GM19455 (cell line): Measurements from ENCODE around the gene RAD51B.

Source experiments
- ATAC-seq: cut with Tn5 transposase; IDR thresholded peaks from one replicate; pipeline ENCODE4 v1.9.1; 2021; ENCODE audit not compliant: unreplicated experiment

RAD51B gene

DNA sequence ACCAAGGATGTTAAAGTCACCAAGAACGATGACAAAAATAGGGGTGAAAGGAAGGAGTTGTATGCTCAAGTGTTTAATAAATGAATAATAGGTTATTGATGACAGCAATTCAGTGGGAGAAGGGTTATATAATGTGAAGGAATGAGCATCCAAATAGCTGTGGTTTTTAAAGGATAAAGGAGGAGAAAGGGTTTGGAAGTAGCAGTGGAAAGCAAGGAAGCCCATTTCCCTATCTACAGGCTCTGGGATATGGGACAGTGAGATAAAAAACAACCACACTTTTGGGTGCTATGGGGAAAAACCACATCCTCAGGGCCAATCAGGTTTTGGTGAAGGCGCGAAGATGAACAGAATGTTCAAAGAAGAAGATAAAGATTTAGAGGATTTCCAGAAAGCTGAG is 714.7 kb downstream of the RAD51B start:
- ATAC-seq = no peak

DNA sequence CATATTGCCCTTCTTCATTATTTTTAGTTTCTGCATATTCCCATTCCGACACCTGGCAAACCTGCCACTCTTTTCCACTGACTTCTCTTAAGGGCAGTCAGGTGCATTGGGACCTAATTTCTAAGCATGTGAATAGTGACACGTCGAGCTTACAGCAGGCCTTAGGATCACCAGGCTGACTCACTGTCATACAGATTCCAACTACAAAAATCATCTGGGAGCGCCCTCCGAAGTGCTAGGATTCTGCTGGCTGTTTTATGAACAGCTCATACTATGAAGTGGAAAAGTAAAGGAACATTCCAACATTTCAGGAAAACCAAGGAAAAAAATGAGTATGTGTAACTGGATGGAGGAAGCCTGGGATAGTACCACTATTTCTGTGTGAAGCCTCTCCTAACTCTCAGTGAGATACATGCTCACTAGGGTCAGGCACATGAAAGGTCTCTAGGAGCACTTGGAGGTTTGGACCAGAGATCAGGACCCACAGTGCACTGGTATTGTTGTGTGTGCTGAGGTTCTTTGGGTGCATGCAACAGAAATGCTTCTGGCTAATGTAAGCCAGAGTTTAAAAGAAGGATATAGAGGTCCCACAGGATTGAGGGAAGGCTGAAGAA is 715.9 kb downstream of the RAD51B start:
- ATAC-seq = no peak

DNA sequence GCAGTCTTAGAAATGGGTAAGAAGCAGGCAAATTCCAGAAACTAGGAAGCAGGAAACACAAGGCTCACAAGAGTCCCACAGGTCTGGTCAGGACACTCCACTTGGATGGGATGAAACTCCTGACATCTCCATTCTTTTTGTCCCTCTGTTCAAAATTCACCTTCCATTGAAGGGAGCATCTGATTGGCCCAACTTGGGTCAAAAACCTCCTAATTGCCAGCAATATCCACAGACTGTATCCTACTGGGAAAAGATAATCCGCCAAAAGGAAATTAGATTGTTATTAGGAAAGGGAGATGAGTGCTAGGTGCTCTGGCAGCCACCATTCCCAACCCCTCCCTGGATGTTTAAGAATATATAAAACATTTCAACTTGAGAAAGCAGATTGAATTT is 716.4 kb downstream of the RAD51B start:
- no peak for ATAC-seq

DNA sequence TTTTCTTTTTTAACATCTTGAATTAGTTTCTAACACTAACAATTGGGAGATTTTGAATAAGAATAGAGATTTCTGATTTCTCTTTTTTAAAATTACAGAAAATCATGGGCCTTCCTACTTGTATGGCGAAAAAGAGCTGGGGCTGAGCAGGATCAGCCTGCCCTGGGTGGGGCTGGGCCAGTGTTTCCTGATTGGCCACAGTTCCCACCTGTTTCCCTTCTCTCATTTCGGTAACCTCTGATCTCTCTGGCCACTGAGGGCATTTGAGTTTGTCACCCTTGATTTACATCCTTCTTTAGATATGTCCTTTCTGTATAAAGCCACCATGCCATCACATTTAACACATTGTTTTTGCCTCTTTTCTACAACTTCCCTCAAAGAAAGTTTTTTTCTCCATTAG is 719.1 kb downstream of the RAD51B start:
- no peak for ATAC-seq

DNA sequence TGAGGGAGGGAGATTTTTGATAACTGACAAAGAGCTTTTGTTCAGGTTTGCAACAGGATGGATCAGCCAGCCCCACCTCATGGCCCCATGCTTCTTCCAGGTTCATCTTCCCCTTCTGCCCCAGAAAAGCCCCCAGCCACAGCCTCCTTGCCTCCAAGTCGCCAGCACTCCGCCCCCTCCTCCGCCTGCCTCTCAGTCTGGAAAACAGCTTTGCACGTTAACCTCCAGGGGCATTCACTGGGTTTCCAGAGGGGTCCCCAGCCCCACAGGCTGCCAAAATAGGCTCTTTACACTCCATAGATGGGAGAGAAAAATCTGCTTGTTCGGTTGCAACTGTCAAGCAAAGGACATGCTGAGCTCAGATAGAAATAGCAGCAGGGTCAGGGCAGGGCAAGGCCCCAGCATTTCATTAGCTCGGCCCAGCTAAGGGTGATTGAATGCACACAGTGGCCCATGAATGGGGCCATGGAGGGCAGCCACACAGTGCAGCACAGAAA is 719.7 kb downstream of the RAD51B start:
- no peak for ATAC-seq

DNA sequence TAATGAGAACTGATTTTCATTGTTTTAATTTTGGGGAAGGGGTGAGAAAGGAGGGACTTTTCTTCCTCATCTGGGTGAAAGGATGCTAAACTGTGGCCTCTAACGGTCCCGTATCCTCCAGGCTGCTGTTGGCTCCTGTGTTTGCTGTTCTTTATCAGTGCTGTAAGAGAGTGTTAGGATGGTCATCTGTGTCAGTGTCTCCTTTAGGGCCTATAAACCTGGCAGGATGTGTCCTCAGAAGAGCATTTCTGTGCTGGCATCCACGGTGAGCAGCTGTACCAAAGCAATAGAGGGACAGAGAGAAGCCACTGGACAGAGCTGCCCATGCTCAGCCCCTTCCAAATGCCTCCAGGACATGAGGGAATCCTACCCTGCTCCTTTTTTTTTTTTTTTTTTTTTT is 720.2 kb downstream of the RAD51B start:
- no peak for ATAC-seq

DNA sequence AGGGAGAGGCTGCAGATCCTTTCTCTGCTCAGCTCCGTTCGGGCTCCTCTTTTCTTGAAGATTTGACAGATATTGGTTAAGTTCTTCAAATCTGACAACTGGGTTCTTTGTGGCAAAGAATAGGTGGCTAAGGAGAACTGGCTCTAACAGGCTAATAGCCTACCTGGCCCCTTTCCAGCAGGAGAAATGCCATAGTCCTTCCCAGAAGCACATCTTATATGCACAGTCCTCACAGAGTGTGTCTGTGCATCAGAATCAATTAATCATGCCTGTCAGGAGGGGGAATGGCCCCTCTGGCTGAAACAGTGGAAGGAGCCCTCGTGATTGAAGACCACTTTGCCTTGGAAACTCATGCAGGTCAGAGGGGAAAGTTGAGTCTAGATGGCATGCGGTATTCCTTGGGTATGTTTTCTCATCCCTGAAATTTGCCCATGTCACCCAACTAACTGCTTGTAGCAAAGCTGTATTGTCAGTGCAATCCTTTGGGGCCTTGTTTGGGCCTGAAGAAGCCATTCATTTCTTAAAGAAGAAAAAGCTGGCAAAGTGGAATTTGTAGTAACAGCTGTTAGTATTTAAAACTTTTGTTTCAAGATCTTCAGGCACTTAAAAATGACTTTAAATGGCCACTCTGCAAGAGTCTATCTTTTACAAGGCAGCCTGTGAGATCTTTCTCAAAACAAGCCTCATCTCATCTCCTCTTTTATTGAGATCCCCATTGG is 721.8 kb downstream of the RAD51B start:
- ATAC-seq = no peak

DNA sequence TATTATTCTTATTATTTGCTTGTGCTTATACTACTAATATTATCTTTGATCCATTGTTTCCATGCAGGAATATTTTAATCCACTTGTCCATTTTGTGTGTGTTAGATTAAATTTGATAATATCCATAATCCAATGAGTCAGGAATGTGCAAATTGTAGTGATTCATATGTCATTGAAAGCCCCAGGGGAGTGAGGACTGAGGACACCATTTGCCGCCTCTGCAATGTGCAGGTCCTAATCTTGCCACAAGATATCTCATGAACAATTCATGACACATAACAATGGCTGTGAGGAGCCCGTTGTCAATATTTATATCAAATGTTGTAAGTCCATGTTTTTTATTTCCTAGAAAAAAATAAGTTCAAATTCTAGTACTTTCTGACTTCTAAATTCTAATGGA is 722.8 kb downstream of the RAD51B start:
- no peak for ATAC-seq

DNA sequence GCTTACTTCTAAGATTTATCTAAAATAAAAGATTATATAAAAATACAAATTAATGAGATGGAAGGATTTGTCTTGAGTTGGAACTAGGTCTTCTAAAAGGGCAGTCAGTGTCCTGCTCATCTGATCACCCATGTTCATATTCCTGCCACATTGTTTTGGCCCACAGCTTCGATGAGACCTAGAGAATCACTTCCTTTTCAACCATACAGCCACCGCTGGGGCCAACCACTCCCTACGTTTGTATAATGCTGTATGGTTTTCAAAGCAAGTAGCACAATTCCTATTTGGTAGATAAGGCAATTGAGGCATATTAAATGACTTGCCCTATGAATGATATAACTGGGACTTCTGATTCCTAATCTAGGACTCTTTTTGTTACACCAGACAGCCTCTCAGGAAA is 723.9 kb downstream of the RAD51B start:
- ATAC-seq = no peak

DNA sequence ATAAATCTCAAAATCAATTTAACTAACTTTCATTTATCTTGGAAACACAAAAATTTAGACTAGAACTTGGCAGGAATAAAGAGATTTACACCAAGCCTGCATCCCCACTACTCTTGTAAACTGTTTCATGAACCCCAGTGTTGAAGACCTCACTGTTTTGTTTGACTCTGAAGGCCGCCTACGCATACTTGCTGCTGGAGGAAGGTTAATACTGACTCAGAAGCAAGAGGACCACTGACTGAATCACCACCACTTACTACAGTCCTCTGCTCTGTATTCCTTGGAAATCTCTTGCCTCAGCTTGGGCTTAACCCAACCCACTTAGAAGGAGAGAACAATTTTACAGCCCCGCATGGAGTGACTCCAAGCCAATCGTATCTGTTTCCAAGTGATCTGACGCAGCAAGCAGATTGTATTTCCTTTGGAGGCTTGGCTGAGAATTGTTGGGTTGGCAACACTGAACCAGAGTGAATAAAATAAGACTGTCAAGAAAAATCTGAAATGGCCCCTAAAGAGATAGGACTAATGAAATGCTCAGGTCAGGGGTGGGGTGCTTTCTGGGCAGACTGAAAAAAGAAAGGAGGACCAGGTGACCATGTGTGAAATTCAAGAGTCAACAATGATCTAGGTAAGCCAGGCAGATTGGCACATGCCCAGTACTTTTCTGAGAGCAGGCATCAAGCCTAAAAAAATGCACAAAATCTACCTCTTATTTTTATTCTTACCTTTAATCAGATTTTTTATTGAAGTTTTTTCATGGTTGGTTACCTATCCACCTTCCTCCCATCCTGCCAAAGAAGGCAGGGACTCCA is 724.7 kb downstream of the RAD51B start:
- no peak for ATAC-seq

DNA sequence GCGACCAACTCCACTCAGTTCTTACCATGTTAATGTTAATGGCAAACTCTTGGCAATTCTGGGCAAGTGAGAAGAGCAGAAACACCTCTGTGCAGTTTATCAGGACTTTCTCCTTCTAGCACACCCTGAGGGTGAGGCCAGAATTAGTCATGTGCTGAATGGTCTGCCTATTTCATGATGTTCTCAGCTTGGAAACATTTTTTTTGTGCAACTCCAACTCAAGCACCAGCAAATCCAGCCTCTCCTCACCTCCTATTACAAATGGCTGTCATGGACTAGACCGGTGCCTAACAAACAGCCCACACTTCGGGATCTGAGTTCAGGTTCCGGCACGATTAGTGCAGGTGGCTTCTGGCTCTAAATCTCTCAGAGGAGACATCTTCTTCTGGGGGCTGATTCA is 727.3 kb downstream of the RAD51B start:
- no peak for ATAC-seq

DNA sequence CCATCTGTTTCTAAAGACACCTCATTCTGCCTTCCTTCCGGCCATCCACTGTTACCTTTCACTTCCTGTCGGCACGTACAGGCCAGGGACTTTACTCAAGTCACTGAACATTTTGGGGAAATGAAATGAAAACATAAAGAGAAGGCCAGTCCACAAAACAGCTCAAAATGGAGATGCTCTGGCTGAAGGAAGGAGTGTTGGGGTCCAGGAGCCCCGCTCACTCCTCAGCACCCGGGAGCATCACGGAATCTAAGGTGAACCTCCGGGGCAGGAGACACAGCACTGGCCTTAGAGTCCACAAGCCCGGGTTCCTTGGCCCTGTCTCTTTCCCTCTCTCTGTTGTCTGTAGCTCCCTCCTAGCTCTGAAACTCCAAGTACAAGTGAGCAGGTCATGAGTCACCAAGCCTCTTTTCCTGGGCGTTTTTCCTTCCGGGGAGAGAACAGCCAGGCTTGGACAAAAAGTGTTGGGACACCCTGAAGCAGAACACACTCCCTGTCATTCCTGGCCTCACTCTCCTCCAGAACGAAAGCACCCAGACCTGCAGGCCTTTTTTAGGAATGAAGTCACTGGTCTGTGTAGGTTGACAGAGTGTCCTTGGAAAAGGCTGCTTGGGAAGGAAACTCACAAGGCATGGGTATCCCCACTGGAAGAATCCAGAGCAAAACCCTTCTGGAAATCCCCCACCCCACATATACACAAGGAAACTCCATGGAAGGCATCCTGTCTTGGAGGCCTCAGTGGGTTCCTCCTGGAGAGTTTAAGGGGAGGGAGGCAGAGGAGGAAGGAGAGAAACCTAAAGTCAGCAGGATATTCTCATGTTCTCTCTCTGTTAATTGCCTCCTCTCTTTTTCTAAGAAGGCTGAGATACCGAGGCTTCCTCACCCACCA is 728.0 kb downstream of the RAD51B start:
- no peak for ATAC-seq

DNA sequence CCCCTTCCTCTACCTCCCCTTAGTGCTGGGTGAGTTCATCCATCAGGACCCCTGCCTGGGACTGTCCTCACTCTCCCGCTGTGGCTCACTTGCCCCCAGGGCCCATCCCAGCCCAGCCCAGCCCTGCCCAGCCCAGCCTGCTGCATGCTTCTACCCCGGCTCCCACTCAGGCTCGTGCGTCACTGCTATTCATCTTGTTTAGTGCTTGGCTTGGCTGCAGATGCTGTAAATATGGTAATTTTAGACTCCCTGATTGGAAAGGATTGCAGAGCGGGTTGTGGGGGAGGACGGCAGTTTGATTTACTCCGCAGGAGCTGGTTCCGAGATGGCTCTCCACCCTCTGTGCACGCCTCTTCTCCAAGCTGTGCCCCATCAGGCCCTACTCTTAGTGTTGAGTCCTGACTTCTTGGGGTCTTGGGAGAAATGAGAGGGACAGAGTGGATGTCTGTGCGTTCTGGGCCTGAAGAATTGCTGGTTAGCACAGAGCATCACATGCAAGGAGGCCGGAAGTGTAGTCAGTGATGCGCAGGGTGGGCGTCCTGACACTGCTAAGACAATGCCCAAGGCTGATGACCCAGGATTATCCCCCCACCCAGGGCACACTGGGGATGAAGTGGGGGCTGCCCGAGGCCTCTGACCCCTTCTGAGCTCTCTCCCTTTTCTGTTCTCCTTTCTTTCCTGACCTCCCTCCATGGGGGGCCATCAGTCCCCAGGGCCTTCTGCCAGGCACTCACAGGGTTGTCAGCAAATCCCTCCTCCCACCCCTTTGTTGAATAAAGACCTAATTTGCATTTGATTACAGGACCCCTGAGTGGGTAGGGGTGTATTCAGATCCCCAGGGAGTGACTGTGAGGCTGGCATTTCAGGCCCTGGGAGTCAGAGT is 728.9 kb downstream of the RAD51B start:
- ATAC-seq = no peak

DNA sequence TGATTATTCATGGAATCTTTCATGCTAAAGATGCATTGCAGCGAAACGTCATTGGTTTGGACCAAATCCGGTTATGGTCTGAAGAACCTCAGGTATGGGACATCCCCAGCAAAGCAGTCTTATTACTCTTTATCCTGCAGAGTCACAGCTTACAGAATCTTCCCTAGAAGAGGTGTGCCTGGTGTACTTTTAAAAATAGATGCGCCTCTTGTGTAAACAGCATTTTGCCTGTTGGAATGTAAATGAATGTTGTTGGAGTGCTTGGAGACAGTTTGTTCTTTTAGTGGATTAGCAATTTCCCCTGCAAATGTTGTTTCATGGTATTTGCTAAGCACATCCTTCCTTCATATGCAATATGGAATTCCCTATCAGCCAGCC is 730.7 kb downstream of the RAD51B start:
- no peak for ATAC-seq

DNA sequence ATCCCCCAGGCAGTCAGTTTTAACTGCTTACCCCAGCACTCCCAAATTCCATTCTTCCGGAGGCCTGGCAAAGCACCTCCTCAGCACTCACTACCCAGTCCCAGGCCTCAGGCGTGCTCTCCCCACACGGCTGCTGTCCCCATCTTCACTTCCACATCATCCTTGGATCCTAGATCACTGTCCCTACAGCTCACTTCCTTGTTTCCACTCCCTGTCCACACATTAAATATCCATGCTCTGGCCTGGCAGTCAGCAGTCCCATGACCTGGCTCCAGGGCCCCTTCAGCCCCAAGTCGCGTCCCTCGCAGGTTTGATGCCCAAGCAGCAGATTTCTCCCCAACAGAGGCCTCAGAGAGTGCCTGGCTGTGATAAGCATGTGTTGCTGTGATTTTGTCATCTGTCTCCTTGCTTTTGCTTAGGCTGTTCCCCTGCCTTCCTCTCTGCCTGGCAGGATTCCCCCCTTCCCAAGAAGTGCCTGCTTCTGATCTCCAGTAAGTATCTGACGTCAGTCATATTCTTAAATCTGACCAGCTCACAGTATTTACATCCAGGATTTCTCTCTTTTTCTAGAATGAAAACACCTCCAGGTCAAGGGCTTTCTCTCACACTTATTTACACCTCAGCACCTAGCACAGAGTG is 731.6 kb downstream of the RAD51B start:
- no peak for ATAC-seq

DNA sequence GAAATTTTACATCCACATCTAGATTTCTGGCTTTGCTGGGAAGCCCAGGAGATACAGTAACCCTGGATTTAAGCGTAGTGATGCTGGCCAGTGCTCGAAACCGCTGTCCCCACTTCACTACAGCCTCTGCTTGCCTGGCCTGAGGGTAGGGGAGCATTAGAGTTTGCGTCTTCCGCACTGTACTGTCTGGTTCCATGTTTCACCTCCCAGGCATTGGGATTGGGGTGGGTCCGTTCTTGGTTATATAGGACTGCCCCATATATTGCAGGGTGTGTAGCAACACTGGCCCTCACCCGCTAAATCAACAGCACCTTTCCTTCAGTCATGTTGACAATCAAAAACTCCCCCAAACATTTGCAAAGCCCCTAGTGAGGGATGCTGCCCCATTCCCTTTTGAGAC is 732.5 kb downstream of the RAD51B start:
- ATAC-seq = no peak

DNA sequence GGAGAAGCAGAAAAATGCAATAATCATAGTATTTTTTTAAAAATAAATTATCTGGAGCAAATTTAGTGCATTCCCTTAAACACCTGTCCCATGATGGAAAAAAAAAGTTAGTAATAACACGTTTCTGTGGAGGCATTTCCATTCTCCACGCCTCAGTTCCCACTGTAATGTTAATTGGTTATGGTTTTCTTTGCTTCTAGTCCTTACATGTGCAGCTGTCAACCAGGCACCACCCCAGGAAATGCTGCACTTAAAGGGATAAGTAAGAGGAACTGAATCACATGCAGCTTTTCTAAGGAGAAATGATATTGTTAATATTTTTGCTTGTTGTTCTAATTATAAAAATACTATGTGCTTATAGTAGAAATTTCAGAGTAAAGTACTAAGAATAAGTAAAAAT is 733.0 kb downstream of the RAD51B start:
- no peak for ATAC-seq

DNA sequence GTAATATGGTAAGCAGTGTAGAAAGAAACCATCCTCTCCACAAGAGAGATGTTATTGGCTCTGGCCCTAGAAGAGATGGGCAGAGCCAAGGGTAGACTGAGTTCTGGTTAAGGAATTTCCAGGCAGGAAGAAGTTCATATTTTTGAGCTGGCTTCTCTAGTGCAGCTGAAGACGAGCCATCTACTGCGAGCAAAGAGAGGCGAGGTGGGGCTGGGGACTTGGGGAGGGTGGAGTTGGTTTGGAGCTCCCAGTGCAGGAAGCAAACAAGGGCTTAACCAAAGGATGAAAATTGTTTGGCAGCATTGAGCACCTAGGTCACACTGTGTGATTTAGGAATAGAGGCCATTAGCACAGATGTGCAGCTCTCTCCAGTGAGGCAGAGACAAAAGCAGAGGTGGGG is 733.7 kb downstream of the RAD51B start:
- no peak for ATAC-seq

DNA sequence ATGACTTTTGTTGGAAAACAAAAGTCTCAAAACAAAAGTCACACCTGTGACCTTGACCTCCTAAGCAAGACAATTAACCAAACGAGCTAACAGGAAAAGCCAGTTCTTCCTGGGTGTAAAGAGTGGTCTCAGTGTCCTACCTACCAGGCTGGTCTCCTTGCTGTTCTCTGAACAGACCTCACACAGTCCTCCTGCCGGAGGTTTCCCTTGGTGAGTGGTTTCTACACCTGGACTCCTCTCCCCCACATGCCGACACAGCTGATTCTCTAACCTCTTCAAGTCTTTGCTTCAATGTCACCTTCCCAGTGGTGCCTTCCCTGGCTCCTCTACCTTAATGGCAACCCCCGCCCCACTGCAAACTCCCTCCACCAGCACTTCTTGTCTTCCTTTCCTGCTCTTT is 734.7 kb downstream of the RAD51B start:
- no peak for ATAC-seq

DNA sequence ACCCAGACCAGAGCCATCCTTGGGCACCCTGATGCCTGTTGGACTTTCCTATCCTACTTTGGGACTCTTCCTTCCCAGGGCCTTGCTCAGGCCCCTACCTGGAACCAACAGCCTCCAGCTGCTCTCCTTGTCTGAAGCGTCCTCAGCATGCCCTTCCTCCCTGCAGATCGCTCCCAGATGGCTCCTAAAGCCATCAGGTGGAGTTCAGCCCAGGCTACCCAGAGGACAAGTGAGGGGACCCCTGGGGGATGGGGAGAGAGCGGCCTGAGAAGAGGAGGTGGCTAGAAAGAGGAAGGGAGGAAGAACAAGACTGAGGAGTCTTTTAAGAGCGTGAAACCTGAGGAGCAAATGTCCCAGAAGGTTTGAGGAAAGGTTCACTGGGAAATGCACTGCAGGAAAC is 736.7 kb downstream of the RAD51B start:
- no peak for ATAC-seq
